HepG2 (cell line): ENCODE measurements around the gene TBXAS1. TPM values are rescaled to one million over a fixed set of nuclear protein-coding genes. Genes with fewer than 3 reads are reported as not detected.
A peak's percentile ranks its signal among the peaks of the same experiment; 100 is the strongest.

Experiments
- AGO2 ChIP-seq: fragments of 200-400 bp; formaldehyde crosslinking; optimal IDR thresholded peaks from 2 replicates; pipeline ENCODE3; 2017; ENCODE audit warnings: mild to moderate bottlenecking, low read depth, low read length, moderate library complexity
- BRD4 ChIP-seq: sonication (generic); formaldehyde crosslinking; IDR thresholded peaks from 2 replicates; pipeline ENCODE4 v1.4.0; 2020; ENCODE audit warnings: missing genetic modification reagents
- CEBPB ChIP-seq: IDR thresholded peaks from 2 replicates; pipeline ENCODE4 v1.6.1; 2011; ENCODE audit warnings: low read depth, low read length, improper control_type of control experiment, borderline replicate concordance
- ELF3 ChIP-seq: IDR thresholded peaks from 2 replicates; pipeline ENCODE4 v1.6.1; 2016; ENCODE audit warnings: missing genetic modification reagents, missing compliant biosample characterization
- FOXP4 ChIP-seq: sonication (generic); formaldehyde crosslinking; IDR thresholded peaks from 2 replicates; pipeline ENCODE4 v1.4.0; 2020; ENCODE audit warnings: missing genetic modification reagents
- HDAC2 ChIP-seq: sonication (generic); formaldehyde crosslinking; IDR thresholded peaks from 2 replicates; pipeline ENCODE4 v1.4.0; 2020; ENCODE audit warnings: missing genetic modification reagents
- ISL2 ChIP-seq: sonication (generic); formaldehyde crosslinking; IDR thresholded peaks from 2 replicates; pipeline ENCODE4 v1.5.0; 2020; ENCODE audit warnings: missing genetic modification reagents
- ISX ChIP-seq: sonication (generic); formaldehyde crosslinking; conservative IDR thresholded peaks from 2 replicates; pipeline ENCODE4 v1.5.0; 2020; ENCODE audit warnings: missing genetic modification reagents
- JUND ChIP-seq: sonication (generic); formaldehyde crosslinking; IDR thresholded peaks from 2 replicates; pipeline ENCODE4 v1.8.0; 2022; ENCODE audit warnings: mild to moderate bottlenecking, missing genetic modification reagents
- KAT8 ChIP-seq: IDR thresholded peaks from 2 replicates; pipeline ENCODE4 v1.6.1; 2016; ENCODE audit warnings: missing genetic modification reagents, missing compliant biosample characterization
- MNT ChIP-seq: fragments of 450-650 bp; IDR thresholded peaks from 2 replicates; pipeline ENCODE4 v1.6.1; 2016
- NFKBIZ ChIP-seq: IDR thresholded peaks from 2 replicates; pipeline ENCODE4 v1.6.1; 2018; ENCODE audit warnings: missing genetic modification reagents, missing compliant biosample characterization
- RARG ChIP-seq: sonication (generic); formaldehyde crosslinking; IDR thresholded peaks from 2 replicates; pipeline ENCODE4 v1.4.0; 2020; ENCODE audit warnings: low read depth, mild to moderate bottlenecking, missing genetic modification reagents
- STAG1 ChIP-seq: sonication (generic); formaldehyde crosslinking; IDR thresholded peaks from 2 replicates; pipeline ENCODE4 v1.4.0; 2020; ENCODE audit warnings: missing genetic modification reagents
- TFAP4 ChIP-seq: sonication (generic); IDR thresholded peaks from 2 replicates; pipeline ENCODE4 v1.6.1; 2016; ENCODE audit warnings: low read depth, borderline replicate concordance
- ZBED4 ChIP-seq: sonication (generic); formaldehyde crosslinking; IDR thresholded peaks from 2 replicates; pipeline ENCODE4 v1.4.0; 2020; ENCODE audit warnings: missing genetic modification reagents, borderline replicate concordance
- ZNF546 ChIP-seq: sonication (generic); formaldehyde crosslinking; conservative IDR thresholded peaks from 2 replicates; pipeline ENCODE4 v1.8.1; 2023; ENCODE audit warnings: mild to moderate bottlenecking, missing genetic modification reagents
- ZNF547 ChIP-seq: sonication (generic); formaldehyde crosslinking; IDR thresholded peaks from 2 replicates; pipeline ENCODE4 v1.5.1; 2020; ENCODE audit warnings: mild to moderate bottlenecking, missing genetic modification reagents
- ZNF597 ChIP-seq: sonication (generic); formaldehyde crosslinking; IDR thresholded peaks from 2 replicates; pipeline ENCODE4 v1.5.0; 2020; ENCODE audit warnings: missing genetic modification reagents
- ZNF740 ChIP-seq: sonication (generic); formaldehyde crosslinking; IDR thresholded peaks from 2 replicates; pipeline ENCODE4 v1.4.0; 2020; ENCODE audit warnings: missing genetic modification reagents
- ZNF790 ChIP-seq: sonication (generic); formaldehyde crosslinking; IDR thresholded peaks from 2 replicates; pipeline ENCODE4 v1.8.0; 2022; ENCODE audit warnings: missing genetic modification reagents, mild to moderate bottlenecking, borderline replicate concordance
- ZNF878 ChIP-seq: sonication (generic); formaldehyde crosslinking; IDR thresholded peaks from 2 replicates; pipeline ENCODE4 v1.8.1; 2023; ENCODE audit warnings: mild to moderate bottlenecking, missing genetic modification reagents, moderate library complexity
- ZSCAN30 ChIP-seq: sonication (generic); formaldehyde crosslinking; IDR thresholded peaks from 2 replicates; pipeline ENCODE4 v1.5.0; 2020; ENCODE audit warnings: mild to moderate bottlenecking, missing genetic modification reagents
- polyA plus RNA-seq, 8 experiments: library from polyadenylated mRNA; depleted of rRNA in 3 of 8; stranded (reverse) in 7 of 8; unstranded in 1 of 8; fragments of >200 nt; fragmentation: Illumina TruSeq in 4 of 8; extraction: Trizol in 4 of 8; gene quantifications; 2 replicates each; pipeline versions ENCODE4 v1.2.1 to v1.2.3, GENCODE V29; 2011 to 2016; ENCODE audit warnings: low read depth in 4 of 8, missing spikeins in 1 of 8, mixed read lengths in 1 of 8; ENCODE audit not compliant: insufficient read depth in 1 of 8
- total RNA-seq, 5 experiments: library from RNA; depleted of rRNA; stranded (reverse); fragments of >200 nt; fragmentation: Illumina TruSeq; extraction: Trizol; gene quantifications; 2 replicates each; pipeline ENCODE4 v1.2.3, GENCODE V29; 2016; ENCODE audit warnings: low read depth in 1 of 5

TBXAS1 gene
- total and polyA plus RNA-seq, 2 of the 13 experiments (the other 11 are each of a cell fraction or from before 2014, with no cell fraction given): 4.0 to 4.9 TPM

GRCh38 chr7:140045697-140046096 is 216.6 kb downstream of the TBXAS1 start (continued):
- TF ChIP-seq ZBED4: no peak
- TF ChIP-seq ZSCAN30 (CRISPR knock-in tag): no peak
- no peak for TF ChIP-seq RARG (CRISPR knock-in tag)
- no peak for TF ChIP-seq ZNF547 (CRISPR knock-in tag)
- no peak for TF ChIP-seq KAT8
- no peak for TF ChIP-seq CEBPB
- no peak for TF ChIP-seq TFAP4
- TF ChIP-seq ZNF546: no peak
- no peak for TF ChIP-seq MNT
- no peak for TF ChIP-seq ISX (CRISPR knock-in tag)
- no peak for TF ChIP-seq ZNF740 (CRISPR knock-in tag)
- TF ChIP-seq ZNF790 (CRISPR knock-in tag): no peak
- no peak for TF ChIP-seq HDAC2 (CRISPR knock-in tag)
- TF ChIP-seq JUND: no peak
- TF ChIP-seq AGO2: no peak
- no peak for TF ChIP-seq ZNF878 (CRISPR knock-in tag)
- no peak for TF ChIP-seq BRD4 (CRISPR knock-in tag)
- TF ChIP-seq FOXP4 (CRISPR knock-in tag): peak; percentile 51
- TF ChIP-seq ZNF597 (CRISPR knock-in tag): no peak
- no peak for TF ChIP-seq NFKBIZ (CRISPR knock-in tag)
- TF ChIP-seq ISL2 (CRISPR knock-in tag): 0 out of 2 replicates have a peak, but pooled peaks have one; percentile 3
- no peak for TF ChIP-seq STAG1 (CRISPR knock-in tag)
- TF ChIP-seq ELF3 (CRISPR knock-in tag): no peak
